Measurements from ENCODE around the gene DLG2.

DLG2 gene

DNA sequence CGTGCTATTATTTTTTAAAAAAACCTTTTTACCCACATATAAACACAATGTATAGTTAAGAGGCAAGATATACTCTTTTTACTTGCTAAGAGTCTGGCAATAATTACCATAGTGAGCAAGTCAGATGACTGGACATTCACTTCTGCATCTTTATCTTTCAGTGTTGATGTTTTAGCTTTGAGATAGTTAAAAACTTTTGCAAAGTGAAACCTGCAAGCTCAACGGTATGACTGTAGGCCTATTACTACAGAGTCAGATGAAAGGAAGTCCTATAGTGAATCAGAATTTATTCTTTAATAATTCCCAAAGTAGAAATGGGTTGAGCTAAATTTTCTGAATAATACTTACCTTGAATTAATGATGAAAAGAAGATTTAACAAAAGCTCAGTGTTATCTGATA, 2104.2 kb downstream of the DLG2 start:
- POLR2A ChIA-PET, result no interaction called here

DNA sequence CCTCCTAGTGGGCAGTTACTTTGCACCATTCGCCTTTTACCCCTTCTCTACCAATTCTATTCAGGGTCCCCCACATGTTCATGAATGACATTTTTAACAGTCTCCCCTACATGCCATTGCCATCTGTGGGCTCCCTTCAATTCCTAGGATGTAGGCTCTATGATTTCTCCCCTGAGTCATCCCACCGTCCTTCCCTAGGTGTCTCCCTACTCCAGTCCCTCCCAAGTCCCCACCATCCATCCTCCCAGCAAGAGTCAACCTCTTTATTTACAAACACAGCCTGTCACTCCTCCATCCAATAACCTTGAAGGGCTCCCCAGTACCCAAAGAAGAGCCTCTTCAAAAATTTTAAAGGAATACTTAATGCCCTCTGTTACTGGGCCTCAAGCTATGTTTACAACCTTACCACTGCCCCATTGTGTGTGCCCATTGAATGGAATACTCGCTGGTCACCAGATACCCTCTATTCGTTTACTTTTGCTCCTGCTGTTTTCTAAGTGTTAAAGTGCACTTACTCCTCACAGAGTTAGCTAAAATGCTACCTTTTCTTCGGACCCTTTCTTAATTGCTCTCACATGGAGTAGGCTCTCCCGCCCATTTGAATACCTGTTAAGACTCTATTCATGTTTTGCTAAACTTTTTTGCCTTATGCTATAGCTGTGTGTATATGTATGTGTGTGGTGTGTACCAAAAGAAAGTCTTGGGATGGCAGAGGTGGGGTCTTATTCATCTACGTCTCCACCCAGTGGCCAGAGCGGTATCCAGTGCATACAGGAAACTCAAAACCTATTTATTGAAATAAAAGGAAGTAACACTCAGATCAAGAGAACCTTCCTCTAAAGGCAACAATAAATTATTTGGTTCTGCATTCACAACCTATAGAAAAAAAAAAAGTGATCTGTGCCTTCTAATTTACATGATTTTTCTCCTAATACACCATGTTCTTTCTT, 2105.2 kb downstream of the DLG2 start:
- no peak for DNase-seq (ENCODE audit: low read depth, low spot score)

More for the DNA sequence above, 2104.2 kb downstream of the DLG2 start:
- H3K4me3 ChIP-seq (ENCODE audit: low read depth, low read length), result no peak overlapping the region
- TF ChIP-seq, protein P1, sequence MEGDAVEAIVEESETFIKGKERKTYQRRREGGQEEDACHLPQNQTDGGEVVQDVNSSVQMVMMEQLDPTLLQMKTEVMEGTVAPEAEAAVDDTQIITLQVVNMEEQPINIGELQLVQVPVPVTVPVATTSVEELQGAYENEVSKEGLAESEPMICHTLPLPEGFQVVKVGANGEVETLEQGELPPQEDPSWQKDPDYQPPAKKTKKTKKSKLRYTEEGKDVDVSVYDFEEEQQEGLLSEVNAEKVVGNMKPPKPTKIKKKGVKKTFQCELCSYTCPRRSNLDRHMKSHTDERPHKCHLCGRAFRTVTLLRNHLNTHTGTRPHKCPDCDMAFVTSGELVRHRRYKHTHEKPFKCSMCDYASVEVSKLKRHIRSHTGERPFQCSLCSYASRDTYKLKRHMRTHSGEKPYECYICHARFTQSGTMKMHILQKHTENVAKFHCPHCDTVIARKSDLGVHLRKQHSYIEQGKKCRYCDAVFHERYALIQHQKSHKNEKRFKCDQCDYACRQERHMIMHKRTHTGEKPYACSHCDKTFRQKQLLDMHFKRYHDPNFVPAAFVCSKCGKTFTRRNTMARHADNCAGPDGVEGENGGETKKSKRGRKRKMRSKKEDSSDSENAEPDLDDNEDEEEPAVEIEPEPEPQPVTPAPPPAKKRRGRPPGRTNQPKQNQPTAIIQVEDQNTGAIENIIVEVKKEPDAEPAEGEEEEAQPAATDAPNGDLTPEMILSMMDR (IDR thresholded peaks at IDR 0.05; ENCODE audit: insufficient read depth, low read length, missing control alignments), result no peak
- no peak for DNase-seq (ENCODE audit: low read depth, low spot score)
- CTCF ChIA-PET, result interaction anchor here (1.5 kb wide), 2 partner anchors 9 to 294 kb away, joined by 3 to 7 read pairs; no protein-coding TSS in a partner anchor

DNA sequence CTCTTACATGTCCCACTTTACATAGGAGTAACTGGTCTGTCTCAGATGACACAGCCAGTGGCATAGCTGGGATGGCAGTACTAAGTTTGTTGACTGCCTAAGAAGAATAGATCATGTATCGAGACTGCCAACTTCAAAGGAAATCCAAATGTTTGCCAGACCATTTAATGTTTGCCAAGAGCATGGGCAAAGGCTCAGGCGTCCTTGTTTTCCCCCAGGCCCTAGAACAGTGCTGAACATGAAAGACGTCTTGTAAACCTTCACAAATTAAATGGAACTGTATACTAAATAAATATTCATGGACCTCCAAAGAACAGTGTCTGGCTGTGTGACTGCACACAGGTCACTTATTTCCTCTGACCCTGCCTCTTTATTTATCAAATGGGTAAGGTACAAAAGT, 2106.3 kb downstream of the DLG2 start:
- no peak for DNase-seq (ENCODE audit: low read depth, low spot score)
- POLR2A ChIA-PET, result no interaction called here
- no peak overlapping the region for H3K4me3 ChIP-seq (ENCODE audit: low read depth, low read length)
- CTCF ChIA-PET, result interaction anchor here (1.0 to 1.1 kb wide), 2 partner anchors 296 to 300 kb away, joined by 3 read pairs; no protein-coding TSS in a partner anchor
- TF ChIP-seq, protein P1 (IDR thresholded peaks at IDR 0.05; ENCODE audit: insufficient read depth, low read length, missing control alignments), result no peak

More for the DNA sequence above, 2105.2 kb downstream of the DLG2 start:
- TF ChIP-seq, protein P1 (IDR thresholded peaks at IDR 0.05; ENCODE audit: insufficient read depth, low read length, missing control alignments), result peak; percentile 35
- CTCF ChIA-PET, result interaction anchor here (0.9 to 1.5 kb wide), 3 partner anchors 10 to 295 kb away, joined by 3 to 7 read pairs (median 4); no protein-coding TSS in a partner anchor
- POLR2A ChIA-PET, result no interaction called here
- no peak overlapping the region for H3K4me3 ChIP-seq (ENCODE audit: low read depth, low read length)

DNA sequence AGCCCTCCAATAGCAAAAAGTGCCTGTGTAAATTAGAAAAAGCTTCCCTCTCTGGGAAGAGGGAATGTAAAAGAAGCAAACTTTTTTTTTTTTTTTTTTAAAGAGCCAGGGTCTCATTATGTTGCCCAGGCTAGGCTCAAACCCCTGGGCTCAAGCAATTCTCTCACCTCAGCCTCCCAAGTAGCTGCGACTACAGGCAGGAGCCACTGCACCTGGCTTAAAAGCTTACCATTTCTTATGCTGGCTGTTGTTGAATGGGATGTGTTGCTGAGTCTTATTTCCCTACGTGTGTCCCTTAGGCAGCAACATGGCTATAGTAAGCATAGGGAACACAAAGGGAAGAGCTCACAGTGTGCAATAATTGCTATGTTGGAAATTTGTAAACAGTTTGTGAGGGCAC, 2115.5 kb downstream of the DLG2 start:
- DNase-seq (ENCODE audit: low read depth, low spot score), result no peak
- no peak overlapping the region for H3K4me3 ChIP-seq (ENCODE audit: low read depth, low read length)
- TF ChIP-seq, protein P1 (IDR thresholded peaks at IDR 0.05; ENCODE audit: insufficient read depth, low read length, missing control alignments), result no peak
- CTCF ChIA-PET, result no interaction called here
- POLR2A ChIA-PET, result no interaction called here

DNA sequence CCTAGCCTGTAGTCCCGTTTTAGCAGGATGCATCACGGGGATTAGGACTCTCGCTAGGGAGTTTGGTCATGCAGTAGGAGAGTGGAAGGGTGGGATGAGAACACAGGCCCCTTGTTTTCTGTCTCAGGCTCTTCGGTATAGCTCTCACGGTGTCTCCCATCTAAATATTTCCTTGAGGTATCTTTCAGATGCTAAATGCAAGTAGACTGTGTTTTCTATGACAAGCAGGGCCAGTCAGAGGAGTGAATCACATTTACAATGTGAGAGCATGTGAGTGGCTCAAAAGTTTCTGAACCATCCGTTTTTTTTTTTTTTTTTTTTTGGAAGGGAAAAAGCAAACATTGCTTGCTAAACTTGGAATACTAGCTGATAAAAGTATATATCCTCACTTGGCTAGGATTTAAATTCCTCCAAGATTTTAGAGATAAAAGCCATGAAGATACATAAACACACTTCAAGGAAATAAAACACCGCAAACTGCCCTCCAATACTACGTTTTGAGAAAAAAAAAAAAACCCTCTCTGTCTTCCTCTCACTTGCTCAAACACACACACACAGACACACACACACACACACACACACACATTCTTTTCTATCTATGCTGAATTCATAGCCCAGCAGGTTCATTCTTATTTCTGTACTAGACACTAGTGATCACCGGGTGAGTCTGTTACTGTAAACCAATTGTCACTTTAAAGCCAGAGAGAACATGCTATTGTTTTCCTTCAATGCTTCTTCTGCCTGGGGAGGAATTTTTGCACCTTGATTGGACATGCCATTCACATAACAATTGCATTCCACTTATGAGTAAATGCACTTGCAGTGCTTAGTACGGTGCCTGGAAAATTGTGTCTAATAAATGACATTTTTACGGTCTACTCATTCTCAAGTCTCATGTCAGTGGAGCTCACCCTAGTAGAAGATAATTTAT, 2116.3 kb downstream of the DLG2 start:
- TF ChIP-seq, protein P1 (IDR thresholded peaks at IDR 0.05; ENCODE audit: insufficient read depth, low read length, missing control alignments), result no peak
- POLR2A ChIA-PET, result no interaction called here
- CTCF ChIA-PET, result no interaction called here
- DNase-seq (ENCODE audit: low read depth, low spot score), result no peak
- no peak overlapping the region for H3K4me3 ChIP-seq (ENCODE audit: low read depth, low read length)
